ENCODE results near the gene MEIOB.

GRCh38 chr16:1908184-1908583 is 36.2 kb upstream of the MEIOB start:
- no peak for TF ChIP-seq CTCF (IDR thresholded peaks at IDR 0.05)
- TF ChIP-seq POLR2A (IDR thresholded peaks at IDR 0.05) = no peak

Data from esophagus squamous epithelium (tissue), 4 donors.